Activated T-helper 17 cell treated with anti-CD3 and anti-CD28 coated beads, Interleukin-2, amount 50 U/mL, for 72 hours (primary cell): Measurements from ENCODE around the gene ZSCAN31. TPM values are rescaled to one million over a fixed set of nuclear protein-coding genes. Genes with fewer than 3 reads are reported as not detected.

Source experiments
- total RNA-seq, 2 donors: library from RNA; stranded (reverse); gene quantifications; one replicate each; pipeline ENCODE4 v1.2.3, GENCODE V29; 2022

The ZSCAN31 gene
- total RNA-seq, 2 donors from 2014 or later: 0.63 to 1.0 TPM

Other genes starting within 250 kb of the ZSCAN31 start
- gene ZSCAN16, start 211.5 kb downstream of the ZSCAN31 start, total RNA-seq: 1 to 10 TPM; 2.0 to 3.0 TPM
- gene ZKSCAN8, start 194.3 kb downstream of the ZSCAN31 start, total RNA-seq: 10 to 100 TPM; 16.5 to 42.7 TPM
- gene ZSCAN9, start 110.9 kb downstream of the ZSCAN31 start, total RNA-seq: 1 to 10 TPM; 1.0 to 1.8 TPM
- gene ZKSCAN4, start 83.9 kb downstream of the ZSCAN31 start, total RNA-seq: 1 to 10 TPM; 1.6 to 1.7 TPM
- under 1 TPM in 1 of 2 donors, not detected in 1; 0.21 TPM for gene NKAPL, start 76.9 kb downstream of the ZSCAN31 start, total RNA-seq
- 1 to 10 TPM; 3.3 to 4.3 TPM for gene ZSCAN26, start 69.0 kb downstream of the ZSCAN31 start, total RNA-seq
- gene PGBD1, start 54.6 kb downstream of the ZSCAN31 start, total RNA-seq: under 1 TPM; 0.64 to 0.76 TPM
- gene ZKSCAN3, start 13.8 kb upstream of the ZSCAN31 start, total RNA-seq: 1 to 10 TPM; 1.5 to 2.6 TPM
- gene ZSCAN12, start 63.6 kb upstream of the ZSCAN31 start, total RNA-seq: 1 to 10 TPM; 2.9 to 4.3 TPM
- under 1 TPM; 0.24 to 0.52 TPM for gene ZSCAN23, start 107.3 kb upstream of the ZSCAN31 start, total RNA-seq
- gene GPX6, start 179.6 kb upstream of the ZSCAN31 start, total RNA-seq: not detected
- gene GPX5, start 189.7 kb upstream of the ZSCAN31 start, total RNA-seq: not detected